Tibial artery (tissue), 4 donors: ENCODE results near the gene CLRN3.

Experiments used
- DNase-seq, 2 donors: peaks; one replicate each; pipeline ENCODE4 v3.0.0-alpha.2; 2019
- H3K27ac ChIP-seq, 2 donors: fragments of 200-600 bp; sonication (generic) in 1 of 2; 1 replicate in 1 of 2; 2 replicates in 1 of 2; pipeline ENCODE4 v1.5.1; 2018 to 2019; ENCODE audit warnings: mild to moderate bottlenecking in 1 of 2
- H3K27me3 ChIP-seq, 2 donors: fragments of 200-600 bp; sonication (generic) in 1 of 2; one replicate each; pipeline versions ENCODE4 v1.5.1 to v1.6.0; 2016 to 2019
- H3K36me3 ChIP-seq, 3 donors: fragments of 200-600 bp; sonication (generic) in 2 of 3; one replicate each; pipeline ENCODE4 v1.5.1; 2016 to 2019; ENCODE audit warnings: mild to moderate bottlenecking in 2 of 3
- H3K4me1 ChIP-seq, 4 donors: fragments of 200-600 bp; sonication (generic) in 2 of 4; 1 replicate in 3 of 4; 2 replicates in 1 of 4; pipeline ENCODE4 v1.5.1; 2016 to 2019
- H3K4me3 ChIP-seq, 2 donors: fragments of 200-600 bp; sonication (generic) in 1 of 2; 1 replicate in 1 of 2; 2 replicates in 1 of 2; pipeline ENCODE4 v1.5.1; 2018 to 2019; ENCODE audit warnings: mild to moderate bottlenecking in 2 of 2
- H3K9me3 ChIP-seq, 3 donors: fragments of 200-600 bp; sonication (generic) in 1 of 3; one replicate each; pipeline ENCODE4 v1.5.1; 2016 to 2019
- intact Hi-C: fragments of 100-400 bp; cut with DNase I; formaldehyde crosslinking; loops from one replicate; pipeline ENCODE4 v1.15.0; 2023; ENCODE audit warnings: low total_unique reads
- TF ChIP-seq, protein P1 (sequence below), 2 experiments: fragments of 200-600 bp in 1 of 2; fragments of 450-650 bp in 1 of 2; IDR thresholded peaks; one replicate each; pipeline ENCODE4 v1.5.1; 2017 to 2019; ENCODE audit warnings: antibody characterized with exemption in 2 of 2, mild to moderate bottlenecking in 1 of 2, moderate library complexity in 1 of 2

Gene CLRN3

DNA sequence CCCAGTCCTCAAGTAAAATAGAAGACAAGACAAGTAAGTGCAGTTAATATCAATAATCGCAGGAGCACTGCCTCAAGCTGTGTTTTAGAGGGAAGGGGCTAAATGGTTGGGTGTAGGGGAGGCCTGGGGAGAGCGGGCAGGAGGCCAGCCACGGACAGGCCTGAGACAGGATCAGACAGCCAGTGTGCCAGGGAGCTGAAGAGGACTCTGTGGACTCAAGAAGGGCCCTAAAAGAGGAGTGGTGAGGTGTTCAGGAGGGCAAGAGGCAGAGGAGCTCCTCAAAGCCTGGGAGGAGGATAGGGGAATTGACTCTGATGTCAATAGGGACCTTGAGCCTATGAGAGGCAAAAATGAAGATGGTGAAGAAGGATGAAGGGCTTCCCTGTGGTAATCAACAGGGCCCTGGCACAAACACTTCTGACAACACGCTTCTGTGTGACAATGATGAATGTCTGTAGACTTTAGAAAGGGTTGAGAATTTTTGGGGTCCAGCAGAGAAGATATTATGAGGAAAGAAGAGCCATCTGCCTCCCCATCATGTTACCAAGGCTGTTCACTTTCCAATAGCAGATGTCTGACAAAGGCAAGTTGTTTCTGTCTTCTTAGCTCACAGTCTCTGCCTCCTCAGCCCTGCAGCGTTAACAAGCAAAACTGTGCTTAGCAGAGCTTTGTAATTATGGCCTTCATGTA lies 11.7 kb upstream of the CLRN3 start:
- no peaks in the 10 kb centered on the region for H3K9me3 ChIP-seq
- TF ChIP-seq, protein P1, sequence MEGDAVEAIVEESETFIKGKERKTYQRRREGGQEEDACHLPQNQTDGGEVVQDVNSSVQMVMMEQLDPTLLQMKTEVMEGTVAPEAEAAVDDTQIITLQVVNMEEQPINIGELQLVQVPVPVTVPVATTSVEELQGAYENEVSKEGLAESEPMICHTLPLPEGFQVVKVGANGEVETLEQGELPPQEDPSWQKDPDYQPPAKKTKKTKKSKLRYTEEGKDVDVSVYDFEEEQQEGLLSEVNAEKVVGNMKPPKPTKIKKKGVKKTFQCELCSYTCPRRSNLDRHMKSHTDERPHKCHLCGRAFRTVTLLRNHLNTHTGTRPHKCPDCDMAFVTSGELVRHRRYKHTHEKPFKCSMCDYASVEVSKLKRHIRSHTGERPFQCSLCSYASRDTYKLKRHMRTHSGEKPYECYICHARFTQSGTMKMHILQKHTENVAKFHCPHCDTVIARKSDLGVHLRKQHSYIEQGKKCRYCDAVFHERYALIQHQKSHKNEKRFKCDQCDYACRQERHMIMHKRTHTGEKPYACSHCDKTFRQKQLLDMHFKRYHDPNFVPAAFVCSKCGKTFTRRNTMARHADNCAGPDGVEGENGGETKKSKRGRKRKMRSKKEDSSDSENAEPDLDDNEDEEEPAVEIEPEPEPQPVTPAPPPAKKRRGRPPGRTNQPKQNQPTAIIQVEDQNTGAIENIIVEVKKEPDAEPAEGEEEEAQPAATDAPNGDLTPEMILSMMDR (IDR thresholded peaks at IDR 0.05), result no peak
- no peaks in the 10 kb centered on the region for H3K36me3 ChIP-seq
- no peak overlapping the region for H3K27ac ChIP-seq
- H3K27me3 ChIP-seq, result peaks cover 0 to 22% of the 10 kb centered on the region in 2 donors
- peaks cover 0 to 24% (median 19%) of the 10 kb centered on the region in 4 donors for H3K4me1 ChIP-seq
- DNase-seq, result no peak
- no peak overlapping the region for H3K4me3 ChIP-seq
- intact Hi-C loops, result no loop called here

DNA sequence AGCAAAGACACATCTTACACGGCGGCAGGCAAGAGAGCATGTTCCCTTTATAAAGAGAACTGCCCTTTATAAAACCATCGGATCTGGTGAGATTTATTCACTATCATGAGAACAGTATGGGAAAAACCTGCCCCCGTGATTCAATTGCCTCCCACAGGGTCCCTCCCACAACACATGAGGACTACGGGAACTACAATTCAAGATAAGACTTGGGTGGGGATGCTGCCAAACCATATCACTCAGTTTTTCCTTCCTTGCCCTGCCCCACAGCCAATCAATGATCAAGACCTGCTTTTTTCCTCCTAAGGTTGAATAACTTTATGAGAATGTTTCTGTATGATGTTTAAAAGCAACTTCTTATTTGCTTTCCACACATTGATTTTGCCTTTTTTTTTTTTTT lies 11.0 kb upstream of the CLRN3 start:
- no peak overlapping the region for H3K27ac ChIP-seq
- no peak for DNase-seq
- intact Hi-C loops, result no loop called here

GRCh38 chr10:127899766-127900387 lies 7.1 kb upstream of the CLRN3 start:
- H3K9me3 ChIP-seq, result peaks cover 0 to 4% (median 0%) of the 10 kb centered on the region in 3 donors
- intact Hi-C loops, result no loop called here
- H3K36me3 ChIP-seq, result no peaks in the 10 kb centered on the region
- no peak for DNase-seq
- no peaks in the 10 kb centered on the region for H3K4me1 ChIP-seq
- peaks cover 0 to 7% of the 10 kb centered on the region in 2 donors for H3K27me3 ChIP-seq
- H3K4me3 ChIP-seq, result no peak overlapping the region
- no peak overlapping the region for H3K27ac ChIP-seq
- TF ChIP-seq, protein P1 (IDR thresholded peaks at IDR 0.05), result no peak

More for the DNA sequence above, 11.0 kb upstream of the CLRN3 start:
- Histone ChIP-seq H3K4me1 (peaks cover 0 to 22% (median 18%) of the 10 kb centered on the region in 4 donors), H3K9me3 (no peaks in the 10 kb centered on the region), H3K27me3 (peaks cover 0 to 22% of the 10 kb centered on the region in 2 donors), H3K4me3 (no peak overlapping the region), H3K36me3 (no peaks in the 10 kb centered on the region)
- TF ChIP-seq, protein P1 (IDR thresholded peaks at IDR 0.05), result no peak

- H3K27me3 ChIP-seq, result peaks cover 0 to 7% of the 10 kb centered on the region in 2 donors
- intact Hi-C loops, result no loop called here
Measured at GRCh38 chr10:127897177-127897576, 4.4 kb upstream of the CLRN3 start.

DNA sequence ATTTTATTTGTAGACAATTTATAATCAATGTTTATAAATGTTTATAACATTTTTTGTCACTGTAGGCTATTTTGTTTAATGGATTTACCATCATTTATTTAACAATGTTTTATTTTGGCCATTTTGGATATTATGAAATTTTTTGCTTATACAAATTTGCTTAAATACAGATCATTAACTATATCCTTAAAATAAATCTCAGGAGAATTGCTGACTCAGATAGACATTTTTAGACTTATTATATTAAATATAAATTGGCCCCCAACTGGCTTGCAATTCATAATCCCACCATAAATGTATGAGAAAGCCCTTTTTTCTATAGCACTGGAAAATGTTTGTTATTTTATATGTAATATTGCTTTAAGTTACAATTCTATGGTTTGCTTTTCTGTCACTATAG lies 3.8 kb upstream of the CLRN3 start:
- no peak overlapping the region for H3K4me3 ChIP-seq
- intact Hi-C loops, result no loop called here
- H3K27me3 ChIP-seq, result peaks cover 0 to 7% of the 10 kb centered on the region in 2 donors
- H3K4me1 ChIP-seq, result no peaks in the 10 kb centered on the region
- DNase-seq, result no peak
- no peak overlapping the region for H3K27ac ChIP-seq
- H3K9me3 ChIP-seq, result peaks cover 0 to 4% (median 0%) of the 10 kb centered on the region in 3 donors
- TF ChIP-seq, protein P1 (IDR thresholded peaks at IDR 0.05), result no peak
- H3K36me3 ChIP-seq, result no peaks in the 10 kb centered on the region

More at GRCh38 chr10:127897177-127897576, 4.4 kb upstream of the CLRN3 start:
- TF ChIP-seq, protein P1 (IDR thresholded peaks at IDR 0.05), result no peak
- Histone ChIP-seq H3K27ac (no peak overlapping the region), H3K36me3 (no peaks in the 10 kb centered on the region), H3K4me1 (no peaks in the 10 kb centered on the region), H3K4me3 (no peak overlapping the region), H3K9me3 (peaks cover 0 to 4% (median 0%) of the 10 kb centered on the region in 3 donors)
- DNase-seq, result no peak
